GM10266 (cell line): ENCODE measurements around the gene PLVAP.
"Not testable (repeated sequence)": the region's sequence is repeated elsewhere in the genome, so short reads cannot be mapped to it uniquely, and the experiment has no call there.

ENCODE experiments used
- DNase-seq: peaks from one replicate; pipeline ENCODE4 v3.0.0; 2012; ENCODE audit errors: extremely low spot score
- CTCF ChIP-seq: IDR thresholded peaks from 2 replicates; pipeline ENCODE4 v1.5.1; 2012; ENCODE audit warnings: mild to moderate bottlenecking, low read depth; ENCODE audit not compliant: control insufficient read depth, insufficient read depth; ENCODE audit errors: missing control alignments

The PLVAP gene

GRCh38 chr19:17370026-17370587, 7.0 kb downstream of the PLVAP start:
- DNase-seq, result peak; percentile 63
- no peak for TF ChIP-seq CTCF

- TF ChIP-seq CTCF, result no peak
- DNase-seq, result no peak
These were observed 11.8 kb downstream of the PLVAP start for GRCh38 chr19:17365361-17365760.

- not testable (repeated sequence) for DNase-seq
These were observed 13.1 kb downstream of the PLVAP start for GRCh38 chr19:17363852-17364605.

- DNase-seq, result no peak
- no peak for TF ChIP-seq CTCF
These were observed 17.0 kb downstream of the PLVAP start for GRCh38 chr19:17359905-17360800.

GRCh38 chr19:17358395-17358794, 18.7 kb downstream of the PLVAP start:
- no peak for TF ChIP-seq CTCF
- DNase-seq, result no peak

- DNase-seq, result no peak
These were observed 19.4 kb downstream of the PLVAP start for GRCh38 chr19:17357724-17358123.

More at GRCh38 chr19:17357724-17358123, 19.4 kb downstream of the PLVAP start:
- no peak for TF ChIP-seq CTCF
